Stimulated activated naive CD8-positive, alpha-beta T cell treated with anti-CD3 and anti-CD28 coated beads, Interleukin-15, amount 100 ng/mL, for 72 hours (primary cell): ENCODE measurements around the gene ABCA8.

Experiments
- ATAC-seq: fragments of 150-1000 bp; cut with Tn5 transposase; 2 replicates; pipeline ENCODE4 v1.10.0; 2021; ENCODE audit warnings: mild to moderate bottlenecking, moderate library complexity
- DNase-seq, 2 donors: peaks; one replicate each; pipeline ENCODE4 v3.0.0; 2021 to 2022
- H3K27ac Mint-ChIP-seq, 2 donors: one replicate each; pipeline ENCODE4 v1.8.0; 2022; ENCODE audit warnings: mild to moderate bottlenecking in 2 of 2, mixed read lengths in 2 of 2, moderate library complexity in 2 of 2
- H3K27me3 Mint-ChIP-seq: one replicate; pipeline ENCODE4 v1.8.0; 2022; ENCODE audit warnings: mixed read lengths
- H3K4me1 Mint-ChIP-seq: one replicate; pipeline ENCODE4 v1.8.0; 2022; ENCODE audit warnings: mild to moderate bottlenecking, mixed read lengths
- H3K4me3 Mint-ChIP-seq, 2 donors: one replicate each; pipeline ENCODE4 v1.8.0; 2022; ENCODE audit warnings: mild to moderate bottlenecking in 2 of 2, mixed read lengths in 2 of 2, moderate library complexity in 1 of 2
- H3K9me3 Mint-ChIP-seq, 2 donors: one replicate each; pipeline ENCODE4 v1.8.0; 2022; ENCODE audit warnings: mixed read lengths in 2 of 2

Gene ABCA8

GRCh38 chr17:68910251-68910705, 44.9 kb downstream of the ABCA8 start:
- H3K4me1 Mint-ChIP-seq, result no peaks in the 10 kb centered on the region

DNA sequence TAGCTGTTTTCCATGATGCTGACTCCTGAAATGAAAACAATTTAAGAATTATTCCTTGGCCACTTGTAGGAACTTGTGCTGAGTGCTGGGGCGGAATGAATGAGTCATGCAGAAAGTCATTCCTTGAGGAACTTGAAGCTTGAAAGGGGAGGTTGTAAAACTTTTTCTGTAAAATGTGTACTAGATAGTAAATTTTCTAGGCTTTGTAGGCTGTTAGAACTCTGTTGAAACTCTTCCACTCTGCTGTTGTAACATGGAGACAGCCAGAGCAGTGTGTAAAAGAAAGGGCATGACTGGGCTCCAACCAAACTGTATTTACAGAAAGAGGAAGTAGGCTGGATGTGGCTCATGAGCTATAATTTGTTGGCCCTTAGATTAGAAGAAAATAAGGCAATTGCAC, 46.1 kb downstream of the ABCA8 start:
- no peak for ATAC-seq
- no peak overlapping the region for H3K27ac Mint-ChIP-seq
- H3K27me3 Mint-ChIP-seq, result no peaks in the 10 kb centered on the region
- no peak overlapping the region for H3K4me3 Mint-ChIP-seq
- peaks cover 4 to 14% of the 10 kb centered on the region in 2 donors for H3K9me3 Mint-ChIP-seq
- DNase-seq, result no peak
- no peaks in the 10 kb centered on the region for H3K4me1 Mint-ChIP-seq

More at GRCh38 chr17:68910251-68910705, 44.9 kb downstream of the ABCA8 start:
- Mint-ChIP-seq H3K4me3 (no peak overlapping the region), H3K27ac (peak overlapping the region; percentile 35 to 51), H3K9me3 (peaks cover 9 to 14% of the 10 kb centered on the region in 2 donors), H3K27me3 (no peaks in the 10 kb centered on the region)
- DNase-seq, result no peak
- ATAC-seq, result no peak

- Mint-ChIP-seq H3K27me3 (no peaks in the 10 kb centered on the region), H3K27ac (no peak overlapping the region), H3K9me3 (peaks cover 1 to 14% of the 10 kb centered on the region in 2 donors), H3K4me3 (no peak overlapping the region), H3K4me1 (no peaks in the 10 kb centered on the region)
- no peak for DNase-seq
- no peak for ATAC-seq
Observed at GRCh38 chr17:68908045-68908444, 47.1 kb downstream of the ABCA8 start.

- Mint-ChIP-seq H3K4me1 (no peaks in the 10 kb centered on the region), H3K9me3 (peaks cover 0 to under 1% of the 10 kb centered on the region in 2 donors), H3K27me3 (no peaks in the 10 kb centered on the region), H3K4me3 (no peak overlapping the region), H3K27ac (no peak overlapping the region)
- DNase-seq, result no peak
- no peak for ATAC-seq
Observed at GRCh38 chr17:68906638-68907037, 48.6 kb downstream of the ABCA8 start.

- Mint-ChIP-seq H3K4me3 (no peak overlapping the region), H3K4me1 (no peaks in the 10 kb centered on the region), H3K27me3 (peaks cover 9% of the 10 kb centered on the region), H3K27ac (no peak overlapping the region), H3K9me3 (peaks cover 0 to 8% of the 10 kb centered on the region in 2 donors)
- DNase-seq, result no peak
- ATAC-seq, result no peak
Observed at GRCh38 chr17:68903286-68903685, 51.9 kb downstream of the ABCA8 start.

DNA sequence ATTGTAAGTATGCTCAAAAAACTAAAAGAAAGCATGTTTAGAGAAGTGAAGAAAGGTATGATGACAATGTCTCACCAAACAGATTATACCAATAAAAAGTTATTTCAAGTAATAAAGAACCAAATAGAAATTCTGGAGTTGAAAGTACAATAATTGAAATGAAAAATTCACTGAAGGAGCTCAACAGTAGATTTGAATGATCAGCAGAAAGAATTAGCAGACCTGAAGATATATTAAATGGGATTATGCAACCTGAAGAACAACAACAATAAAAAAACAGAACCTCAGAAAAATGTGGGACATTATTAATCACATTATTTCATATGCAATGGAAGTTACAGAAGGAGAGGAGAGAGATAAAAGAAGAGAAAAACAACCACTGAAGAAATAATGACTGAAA, 57.6 kb downstream of the ABCA8 start:
- Mint-ChIP-seq H3K9me3 (peaks cover 14 to 24% of the 10 kb centered on the region in 2 donors), H3K27ac (no peak overlapping the region), H3K4me1 (no peaks in the 10 kb centered on the region), H3K4me3 (no peak overlapping the region), H3K27me3 (peaks cover 20% of the 10 kb centered on the region)
- ATAC-seq (no peak), DNase-seq (no peak)

- no peak for ATAC-seq
- peaks cover 12 to 13% of the 10 kb centered on the region in 2 donors for H3K9me3 Mint-ChIP-seq
- peaks cover 11% of the 10 kb centered on the region for H3K27me3 Mint-ChIP-seq
- DNase-seq, result no peak
- no peak overlapping the region for H3K27ac Mint-ChIP-seq
- H3K4me1 Mint-ChIP-seq, result no peaks in the 10 kb centered on the region
- H3K4me3 Mint-ChIP-seq, result no peak overlapping the region
Observed at GRCh38 chr17:68892658-68893057, 62.5 kb downstream of the ABCA8 start.

DNA sequence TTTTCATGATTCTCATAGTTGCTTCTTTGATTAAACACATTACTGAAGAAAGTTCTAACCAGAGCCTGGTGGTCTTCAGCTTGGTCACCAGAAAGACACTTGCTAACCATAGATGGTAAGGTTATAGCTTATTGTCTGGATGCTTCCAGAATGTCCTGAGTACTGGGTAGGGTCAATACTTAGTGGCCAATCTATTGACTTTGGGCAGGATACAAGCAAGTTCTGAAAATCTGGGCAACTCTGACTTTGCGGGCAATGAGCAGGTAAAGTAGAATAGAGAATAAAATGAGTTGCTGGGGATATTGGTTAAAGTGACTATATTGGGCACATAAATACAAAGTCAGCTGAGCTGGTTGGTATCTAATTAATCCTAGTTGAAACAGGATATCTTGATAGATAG, 63.0 kb downstream of the ABCA8 start:
- Mint-ChIP-seq H3K9me3 (peaks cover 7 to 8% of the 10 kb centered on the region in 2 donors), H3K27ac (no peak overlapping the region), H3K4me3 (no peak overlapping the region), H3K4me1 (no peaks in the 10 kb centered on the region), H3K27me3 (peaks cover 8% of the 10 kb centered on the region)
- DNase-seq, result no peak
- ATAC-seq, result no peak

DNA sequence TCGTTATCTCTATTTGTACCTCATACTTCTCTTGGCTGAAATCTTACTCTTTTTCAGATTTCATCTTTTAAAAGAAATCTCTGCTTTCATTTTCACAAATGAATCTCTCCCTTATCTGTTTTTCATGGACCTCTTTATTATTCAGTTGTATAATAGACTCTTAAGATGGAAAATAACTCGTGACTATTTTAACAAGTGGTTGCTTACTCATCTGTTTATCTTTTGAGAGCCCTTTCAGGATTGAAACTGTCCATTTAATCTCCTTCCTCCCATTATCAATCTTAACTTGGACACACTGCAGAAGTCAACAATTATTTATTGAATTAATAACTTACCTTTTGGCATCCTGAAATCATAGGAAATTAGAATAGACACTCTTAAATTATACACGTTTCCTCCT, 68.8 kb downstream of the ABCA8 start:
- Mint-ChIP-seq H3K27ac (no peak overlapping the region), H3K4me3 (no peak overlapping the region), H3K4me1 (no peaks in the 10 kb centered on the region), H3K9me3 (no peaks in the 10 kb centered on the region), H3K27me3 (no peaks in the 10 kb centered on the region)
- DNase-seq, result no peak
- ATAC-seq, result no peak

DNA sequence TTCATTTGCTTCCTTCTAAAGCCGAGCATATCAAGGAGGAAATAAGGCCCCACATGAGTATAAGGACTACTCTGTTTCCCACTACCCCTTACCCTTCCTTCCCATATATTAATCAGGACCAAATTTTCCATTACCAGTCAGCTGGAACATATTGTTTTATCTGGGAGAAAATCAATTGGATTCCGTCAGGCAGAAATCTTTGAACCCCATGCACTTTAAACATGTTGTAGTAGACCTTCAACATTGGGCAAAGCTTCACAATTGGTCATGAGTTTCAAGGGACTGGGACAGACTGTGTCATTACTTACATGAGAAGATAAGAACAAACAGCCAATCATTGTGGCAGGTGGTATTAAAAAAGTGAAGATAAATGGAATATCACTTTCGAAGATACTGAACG, 70.3 kb downstream of the ABCA8 start:
- H3K9me3 Mint-ChIP-seq, result no peaks in the 10 kb centered on the region
- no peak overlapping the region for H3K4me3 Mint-ChIP-seq
- H3K27ac Mint-ChIP-seq, result no peak overlapping the region
- H3K27me3 Mint-ChIP-seq, result no peaks in the 10 kb centered on the region
- no peak for DNase-seq
- no peaks in the 10 kb centered on the region for H3K4me1 Mint-ChIP-seq
- no peak for ATAC-seq

- Mint-ChIP-seq H3K4me1 (no peaks in the 10 kb centered on the region), H3K9me3 (peaks cover 3 to 11% of the 10 kb centered on the region in 2 donors), H3K4me3 (no peak overlapping the region), H3K27ac (no peak overlapping the region), H3K27me3 (no peaks in the 10 kb centered on the region)
- no peak for DNase-seq
- ATAC-seq, result no peak
Observed at GRCh38 chr17:68878226-68878885, 76.8 kb downstream of the ABCA8 start.

GRCh38 chr17:68871447-68871846, 83.7 kb downstream of the ABCA8 start:
- no peak for DNase-seq
- peaks cover 0 to 6% of the 10 kb centered on the region in 2 donors for H3K9me3 Mint-ChIP-seq
- ATAC-seq, result no peak
- no peak overlapping the region for H3K4me3 Mint-ChIP-seq
- peaks cover 13% of the 10 kb centered on the region for H3K27me3 Mint-ChIP-seq
- no peak overlapping the region for H3K27ac Mint-ChIP-seq
- no peaks in the 10 kb centered on the region for H3K4me1 Mint-ChIP-seq

DNA sequence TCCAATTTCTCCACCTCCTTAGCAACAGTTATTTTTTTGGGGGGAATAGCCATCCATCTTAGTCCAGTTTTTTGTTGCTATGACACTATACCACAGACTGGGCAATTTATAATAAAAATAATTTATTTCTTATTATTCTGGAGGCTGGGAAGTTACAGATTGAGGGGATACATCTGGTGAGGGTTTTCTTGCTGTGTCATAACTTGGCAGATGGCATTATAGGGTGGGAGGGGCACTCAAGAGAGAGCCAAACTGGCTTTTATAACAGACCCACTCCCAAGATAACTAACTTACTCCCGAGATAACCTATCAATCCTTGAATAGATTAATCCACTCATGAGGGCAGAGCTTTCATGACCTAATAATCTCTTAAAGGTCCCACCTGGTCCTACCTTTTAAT, 84.2 kb downstream of the ABCA8 start:
- no peak for DNase-seq
- no peak overlapping the region for H3K4me3 Mint-ChIP-seq
- ATAC-seq, result no peak
- H3K27ac Mint-ChIP-seq, result no peak overlapping the region
- H3K9me3 Mint-ChIP-seq, result peaks cover 0 to 6% of the 10 kb centered on the region in 2 donors
- peaks cover 13% of the 10 kb centered on the region for H3K27me3 Mint-ChIP-seq
- no peaks in the 10 kb centered on the region for H3K4me1 Mint-ChIP-seq

- no peak overlapping the region for H3K27ac Mint-ChIP-seq
- H3K27me3 Mint-ChIP-seq, result peaks cover 13% of the 10 kb centered on the region
- peaks cover 0 to 6% of the 10 kb centered on the region in 2 donors for H3K9me3 Mint-ChIP-seq
- DNase-seq (no peak), ATAC-seq (no peak)
- H3K4me1 Mint-ChIP-seq, result no peaks in the 10 kb centered on the region
- no peak overlapping the region for H3K4me3 Mint-ChIP-seq
Observed at GRCh38 chr17:68870161-68870826, 84.9 kb downstream of the ABCA8 start.

GRCh38 chr17:68868708-68869107, 86.5 kb downstream of the ABCA8 start:
- no peak overlapping the region for H3K4me3 Mint-ChIP-seq
- H3K4me1 Mint-ChIP-seq, result no peaks in the 10 kb centered on the region
- H3K9me3 Mint-ChIP-seq, result peaks cover 0 to 6% of the 10 kb centered on the region in 2 donors
- H3K27ac Mint-ChIP-seq, result no peak overlapping the region
- DNase-seq (no peak), ATAC-seq (no peak)
- peaks cover 13% of the 10 kb centered on the region for H3K27me3 Mint-ChIP-seq

DNA sequence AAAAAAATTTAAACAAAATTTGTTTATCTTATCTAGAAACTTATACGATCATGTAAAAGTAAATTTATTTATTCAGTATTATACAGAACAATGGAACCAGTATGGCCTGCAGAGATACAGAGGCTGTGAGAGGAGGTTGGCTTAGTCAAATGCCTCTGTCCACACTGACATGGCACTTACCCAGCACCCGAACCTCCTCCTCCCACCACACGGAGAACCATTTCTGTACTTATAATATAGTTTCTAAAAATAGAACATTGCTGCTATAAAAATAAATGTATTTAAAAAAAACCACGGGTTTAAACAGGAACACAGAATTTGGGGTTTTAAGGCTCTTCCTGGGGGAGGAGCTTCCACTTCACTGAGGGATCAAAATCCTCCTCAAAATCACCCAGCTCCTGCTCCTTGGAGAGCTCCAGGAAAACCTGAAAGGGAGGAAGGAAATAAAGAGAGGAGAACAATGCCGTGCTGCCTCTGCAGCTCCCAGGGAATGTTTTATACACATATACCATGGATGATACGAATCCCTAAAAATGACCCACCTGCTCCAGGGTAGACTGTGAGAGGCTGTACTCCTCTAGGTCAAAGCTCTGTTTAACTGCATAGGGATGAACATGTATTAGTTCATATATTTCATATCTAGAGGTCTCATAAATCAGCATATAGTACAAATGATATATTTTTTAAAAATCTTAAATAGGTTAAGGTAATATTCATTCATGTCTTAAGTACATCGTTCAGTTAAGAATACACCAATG, 87.3 kb downstream of the ABCA8 start:
- Mint-ChIP-seq H3K4me3 (no peak overlapping the region), H3K27me3 (peaks cover 13% of the 10 kb centered on the region), H3K4me1 (no peaks in the 10 kb centered on the region), H3K9me3 (no peaks in the 10 kb centered on the region), H3K27ac (no peak overlapping the region)
- ATAC-seq, result no peak
- no peak for DNase-seq
